Neural crest cell (in vitro differentiated cells): ENCODE data around the gene DOK3. TPM values are rescaled to one million over a fixed set of nuclear protein-coding genes. Genes with fewer than 3 reads are reported as not detected.
A peak's percentile ranks its signal among the peaks of the same experiment; 100 is the strongest.

ENCODE experiments used
- DNase-seq: peaks from one replicate; pipeline ENCODE4 v3.0.0; 2021; ENCODE audit warnings: low read depth, mixed read lengths, low spot score
- H3K27ac Mint-ChIP-seq: one replicate; pipeline ENCODE4 v1.8.0; 2021; ENCODE audit warnings: mild to moderate bottlenecking, mixed read lengths; ENCODE audit not compliant: unreplicated experiment
- H3K27me3 Mint-ChIP-seq: 2 replicates; pipeline ENCODE4 v1.8.0; 2021; ENCODE audit warnings: low read depth, mild to moderate bottlenecking, mixed read lengths
- H3K36me3 Mint-ChIP-seq: 2 replicates; pipeline ENCODE4 v1.8.0; 2021; ENCODE audit warnings: low read depth, mild to moderate bottlenecking, mixed read lengths
- H3K4me1 Mint-ChIP-seq: 2 replicates; pipeline ENCODE4 v1.8.0; 2021; ENCODE audit warnings: mixed read lengths
- H3K4me3 Mint-ChIP-seq: one replicate; pipeline ENCODE4 v1.8.0; 2021; ENCODE audit warnings: mild to moderate bottlenecking, mixed read lengths
- H3K9me3 Mint-ChIP-seq: 2 replicates; pipeline ENCODE4 v1.8.0; 2021; ENCODE audit warnings: mixed read lengths
- CTCF ChIP-seq: fragments of 200-600 bp; sonication (generic); conservative IDR thresholded peaks from 2 replicates; pipeline ENCODE4 v1.5.0; 2021; ENCODE audit warnings: antibody characterized with exemption, mild to moderate bottlenecking
- total RNA-seq: library from RNA; stranded (reverse); gene quantifications from 2 replicates; pipeline ENCODE4 v1.2.1, GENCODE V29; 2021

The DOK3 gene
- total RNA-seq, 1 donor from 2014 or later: 11.4 TPM

- TF ChIP-seq CTCF: peak; percentile 43
- Mint-ChIP-seq H3K4me1 (peaks cover 10% of the 10 kb centered on the region), H3K4me3 (peak overlapping the region; percentile 35), H3K9me3 (no peaks in the 10 kb centered on the region), H3K27me3 (no peaks in the 10 kb centered on the region), H3K27ac (peak overlapping the region; percentile 4), H3K36me3 (peaks cover 8% of the 10 kb centered on the region)
- DNase-seq: no peak
Measured at GRCh38 chr5:177507165-177507564, 2.5 kb downstream of the DOK3 start.

DNA sequence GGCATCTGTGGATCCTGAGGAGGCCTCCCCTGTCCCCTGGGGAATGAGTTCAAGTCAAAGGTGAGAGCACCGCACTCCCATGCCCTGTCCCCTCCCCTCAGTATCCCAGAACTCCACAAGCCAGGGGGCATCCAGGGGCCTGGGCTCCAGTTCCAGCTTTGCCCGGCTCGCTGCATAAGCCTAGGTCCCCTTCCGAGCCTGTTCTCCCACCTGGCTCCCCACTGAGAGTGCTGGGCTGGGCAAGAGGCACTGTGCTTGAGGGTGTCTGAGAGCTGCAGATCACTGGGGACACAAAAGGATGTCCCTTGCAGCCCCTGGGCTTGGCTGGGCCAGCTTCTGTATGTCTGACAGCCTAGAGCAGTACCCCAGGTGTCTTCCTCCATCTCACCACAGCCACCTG is 4.6 kb downstream of the DOK3 start:
- DNase-seq: no peak
- H3K9me3 Mint-ChIP-seq: no peaks in the 10 kb centered on the region
- peaks cover 3% of the 10 kb centered on the region for H3K27me3 Mint-ChIP-seq
- peaks cover 20% of the 10 kb centered on the region for H3K4me1 Mint-ChIP-seq
- peaks cover 6% of the 10 kb centered on the region for H3K36me3 Mint-ChIP-seq
- H3K4me3 Mint-ChIP-seq: no peak overlapping the region
- no peak for TF ChIP-seq CTCF
- H3K27ac Mint-ChIP-seq: no peak overlapping the region

DNA sequence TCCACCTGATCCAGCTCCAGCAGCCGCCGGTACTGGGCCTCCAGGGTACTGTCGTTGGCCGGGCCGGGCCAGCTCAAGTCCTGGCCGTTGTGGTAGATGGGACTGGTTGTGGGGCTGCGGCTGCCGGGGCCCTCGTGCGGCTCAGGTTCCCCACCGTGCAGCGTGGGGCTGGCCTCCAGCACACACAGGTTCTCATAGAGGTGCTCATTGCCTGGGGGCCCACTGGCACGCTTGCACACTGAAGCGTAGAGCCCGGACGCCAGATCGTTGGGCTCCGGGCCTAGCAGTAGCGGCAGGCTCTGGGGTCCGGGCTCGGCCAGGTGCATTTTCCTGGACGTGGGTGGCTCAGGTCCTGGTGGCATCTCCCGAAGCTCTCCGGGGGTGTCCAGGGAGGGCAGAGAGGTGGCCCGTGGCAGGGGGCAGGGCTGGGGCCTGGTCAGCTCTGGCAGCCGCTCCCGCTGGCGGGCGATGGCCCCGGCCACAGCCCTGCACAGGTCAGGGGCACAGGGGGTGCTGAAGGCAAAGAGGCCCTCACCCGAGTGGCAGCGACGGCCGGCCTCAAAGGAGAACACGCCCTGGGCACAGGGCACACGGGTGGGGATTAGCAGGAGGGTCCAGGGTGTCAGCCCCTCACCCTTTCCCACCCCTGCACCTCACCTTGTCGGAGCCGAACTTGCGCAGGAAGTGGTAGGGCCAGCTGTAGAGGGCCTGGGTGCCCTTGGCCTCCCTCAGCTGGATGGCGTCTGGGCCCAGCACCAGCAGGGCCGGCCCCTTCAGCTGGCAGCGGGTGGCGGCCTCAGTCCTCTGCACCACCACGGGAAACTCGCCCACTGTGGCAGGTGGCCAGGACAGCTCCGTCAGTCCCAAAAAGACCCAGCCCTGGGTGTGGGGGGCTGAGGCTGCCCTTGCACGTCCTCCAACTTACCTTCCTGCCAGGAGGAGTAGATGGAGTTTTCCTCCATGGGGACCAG is 5.3 kb downstream of the DOK3 start:
- no peak overlapping the region for H3K4me3 Mint-ChIP-seq
- H3K27ac Mint-ChIP-seq: no peak overlapping the region
- no peak for TF ChIP-seq CTCF
- H3K36me3 Mint-ChIP-seq: peaks cover 6% of the 10 kb centered on the region
- H3K4me1 Mint-ChIP-seq: peaks cover 23% of the 10 kb centered on the region
- no peak for DNase-seq
- peaks cover 9% of the 10 kb centered on the region for H3K27me3 Mint-ChIP-seq
- H3K9me3 Mint-ChIP-seq: no peaks in the 10 kb centered on the region

- H3K4me1 Mint-ChIP-seq: peaks cover 28% of the 10 kb centered on the region
- peaks cover 6% of the 10 kb centered on the region for H3K36me3 Mint-ChIP-seq
Measured at GRCh38 chr5:177503351-177504085, 6.1 kb downstream of the DOK3 start.

More at GRCh38 chr5:177503351-177504085, 6.1 kb downstream of the DOK3 start:
- Mint-ChIP-seq H3K9me3 (no peaks in the 10 kb centered on the region), H3K4me3 (no peak overlapping the region), H3K27ac (no peak overlapping the region), H3K27me3 (peaks cover 16% of the 10 kb centered on the region)
- DNase-seq: no peak
- no peak for TF ChIP-seq CTCF
